Measurements from ENCODE around the gene ISLR2.
A peak's percentile ranks its signal among the peaks of the same experiment; 100 is the strongest.

Gene ISLR2

DNA sequence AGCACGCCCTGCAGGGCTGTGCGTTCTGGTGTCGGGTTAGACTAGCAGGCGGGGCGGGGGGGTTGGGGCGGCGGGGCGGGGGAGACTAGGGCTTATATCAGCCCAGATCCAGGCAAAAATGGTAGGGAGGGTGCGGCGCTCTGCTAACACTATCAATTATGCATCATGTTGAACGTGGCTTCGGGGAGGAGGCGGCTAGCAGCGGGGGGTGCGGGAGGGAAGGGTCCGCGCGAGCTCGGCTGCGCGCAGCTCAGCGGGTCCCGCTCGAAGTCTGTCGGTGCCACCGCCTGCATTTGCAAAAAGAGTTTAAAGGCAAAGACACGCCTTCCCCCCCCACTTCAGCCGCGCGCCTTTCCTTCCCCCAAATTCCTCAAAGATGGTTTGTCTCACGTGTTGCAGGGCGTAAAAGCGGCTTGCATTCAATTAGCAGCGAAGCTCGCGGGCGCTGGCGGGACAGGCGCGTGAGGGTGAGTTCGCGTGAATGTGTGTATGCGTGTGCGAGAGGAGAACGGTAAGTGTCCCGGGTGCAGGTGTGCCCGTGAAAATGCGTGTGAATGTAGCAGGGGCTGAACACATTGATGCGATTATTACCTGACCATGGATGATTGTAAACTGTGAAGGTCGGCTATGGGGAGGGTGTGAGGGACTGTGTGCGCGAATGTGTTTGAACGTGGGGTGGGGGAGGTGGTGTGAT, at the start of gene ISLR2 (continued):
- TF ChIP-seq, protein P1, sequence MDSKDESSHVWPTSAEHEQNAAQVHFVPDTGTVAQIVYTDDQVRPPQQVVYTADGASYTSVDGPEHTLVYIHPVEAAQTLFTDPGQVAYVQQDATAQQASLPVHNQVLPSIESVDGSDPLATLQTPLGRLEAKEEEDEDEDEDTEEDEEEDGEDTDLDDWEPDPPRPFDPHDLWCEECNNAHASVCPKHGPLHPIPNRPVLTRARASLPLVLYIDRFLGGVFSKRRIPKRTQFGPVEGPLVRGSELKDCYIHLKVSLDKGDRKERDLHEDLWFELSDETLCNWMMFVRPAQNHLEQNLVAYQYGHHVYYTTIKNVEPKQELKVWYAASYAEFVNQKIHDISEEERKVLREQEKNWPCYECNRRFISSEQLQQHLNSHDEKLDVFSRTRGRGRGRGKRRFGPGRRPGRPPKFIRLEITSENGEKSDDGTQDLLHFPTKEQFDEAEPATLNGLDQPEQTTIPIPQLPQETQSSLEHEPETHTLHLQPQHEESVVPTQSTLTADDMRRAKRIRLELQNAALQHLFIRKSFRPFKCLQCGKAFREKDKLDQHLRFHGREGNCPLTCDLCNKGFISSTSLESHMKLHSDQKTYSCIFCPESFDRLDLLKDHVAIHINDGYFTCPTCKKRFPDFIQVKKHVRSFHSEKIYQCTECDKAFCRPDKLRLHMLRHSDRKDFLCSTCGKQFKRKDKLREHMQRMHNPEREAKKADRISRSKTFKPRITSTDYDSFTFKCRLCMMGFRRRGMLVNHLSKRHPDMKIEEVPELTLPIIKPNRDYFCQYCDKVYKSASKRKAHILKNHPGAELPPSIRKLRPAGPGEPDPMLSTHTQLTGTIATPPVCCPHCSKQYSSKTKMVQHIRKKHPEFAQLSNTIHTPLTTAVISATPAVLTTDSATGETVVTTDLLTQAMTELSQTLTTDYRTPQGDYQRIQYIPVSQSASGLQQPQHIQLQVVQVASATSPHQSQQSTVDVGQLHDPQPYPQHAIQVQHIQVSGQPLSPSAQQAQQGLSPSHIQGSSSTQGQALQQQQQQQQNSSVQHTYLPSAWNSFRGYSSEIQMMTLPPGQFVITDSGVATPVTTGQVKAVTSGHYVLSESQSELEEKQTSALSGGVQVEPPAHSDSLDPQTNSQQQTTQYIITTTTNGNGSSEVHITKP (tag by site-specific recombination; IDR thresholded peaks at IDR 0.05): peak; percentile 96
- TF ChIP-seq KLF8 (tag by site-specific recombination; IDR thresholded peaks at IDR 0.05): peak; percentile 66; the same call in 1 of the 2 replicates
- no peak for TF ChIP-seq ZNF544 (tag by site-specific recombination; IDR thresholded peaks at IDR 0.05)
- peak; percentile 14; the same call in 1 of the 2 replicates for TF ChIP-seq ZBTB7A (tag by site-specific recombination; IDR thresholded peaks at IDR 0.05; ENCODE audit: low read depth)
- TF ChIP-seq ZNF2 (tag by site-specific recombination; IDR thresholded peaks at IDR 0.05): peak; percentile 52; the same call in 1 of the 2 replicates
- no peak for TF ChIP-seq ZNF138 (tag by site-specific recombination; IDR thresholded peaks at IDR 0.05; ENCODE audit: borderline replicate concordance)
- TF ChIP-seq ZSCAN16 (tag by site-specific recombination; IDR thresholded peaks at IDR 0.05): peak; percentile 63; the same call in 1 of the 2 replicates
- TF ChIP-seq ZNF677 (tag by site-specific recombination; IDR thresholded peaks at IDR 0.05): no peak
- no peak for TF ChIP-seq ZNF394 (tag by site-specific recombination; IDR thresholded peaks at IDR 0.05; ENCODE audit: borderline replicate concordance)
- TF ChIP-seq ZNF660 (tag by site-specific recombination; IDR thresholded peaks at IDR 0.05): no peak
- TF ChIP-seq GLIS1 (tag by site-specific recombination; IDR thresholded peaks at IDR 0.05): peak; percentile 49
- TF ChIP-seq ZNF23 (tag by site-specific recombination; IDR thresholded peaks at IDR 0.05; ENCODE audit: borderline replicate concordance): no peak
- TF ChIP-seq, protein P2, sequence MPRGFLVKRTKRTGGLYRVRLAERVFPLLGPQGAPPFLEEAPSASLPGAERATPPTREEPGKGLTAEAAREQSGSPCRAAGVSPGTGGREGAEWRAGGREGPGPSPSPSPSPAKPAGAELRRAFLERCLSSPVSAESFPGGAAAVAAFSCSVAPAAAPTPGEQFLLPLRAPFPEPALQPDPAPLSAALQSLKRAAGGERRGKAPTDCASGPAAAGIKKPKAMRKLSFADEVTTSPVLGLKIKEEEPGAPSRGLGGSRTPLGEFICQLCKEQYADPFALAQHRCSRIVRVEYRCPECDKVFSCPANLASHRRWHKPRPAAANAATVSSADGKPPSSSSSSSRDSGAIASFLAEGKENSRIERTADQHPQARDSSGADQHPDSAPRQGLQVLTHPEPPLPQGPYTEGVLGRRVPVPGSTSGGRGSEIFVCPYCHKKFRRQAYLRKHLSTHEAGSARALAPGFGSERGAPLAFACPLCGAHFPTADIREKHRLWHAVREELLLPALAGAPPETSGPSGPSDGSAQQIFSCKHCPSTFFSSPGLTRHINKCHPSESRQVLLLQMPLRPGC (tag by site-specific recombination; IDR thresholded peaks at IDR 0.05): no peak
- TF ChIP-seq, protein P3, sequence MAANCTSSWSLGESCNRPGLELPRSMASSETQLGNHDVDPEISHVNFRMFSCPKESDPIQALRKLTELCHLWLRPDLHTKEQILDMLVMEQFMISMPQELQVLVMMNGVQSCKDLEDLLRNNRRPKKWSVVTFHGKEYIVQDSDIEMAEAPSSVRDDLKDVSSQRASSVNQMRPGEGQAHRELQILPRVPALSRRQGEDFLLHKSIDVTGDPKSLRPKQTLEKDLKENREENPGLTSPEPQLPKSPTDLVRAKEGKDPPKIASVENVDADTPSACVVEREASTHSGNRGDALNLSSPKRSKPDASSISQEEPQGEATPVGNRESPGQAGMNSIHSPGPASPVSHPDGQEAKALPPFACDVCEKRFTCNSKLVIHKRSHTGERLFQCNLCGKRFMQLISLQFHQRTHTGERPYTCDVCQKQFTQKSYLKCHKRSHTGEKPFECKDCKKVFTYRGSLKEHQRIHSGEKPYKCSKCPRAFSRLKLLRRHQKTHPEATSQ (tag by site-specific recombination; IDR thresholded peaks at IDR 0.05): no peak; the same call in 1 of the 2 replicates
- TF ChIP-seq TRIM28 (IDR thresholded peaks at IDR 0.05; ENCODE audit: borderline replicate concordance, low read length): no peak
- TF ChIP-seq, protein P4, sequence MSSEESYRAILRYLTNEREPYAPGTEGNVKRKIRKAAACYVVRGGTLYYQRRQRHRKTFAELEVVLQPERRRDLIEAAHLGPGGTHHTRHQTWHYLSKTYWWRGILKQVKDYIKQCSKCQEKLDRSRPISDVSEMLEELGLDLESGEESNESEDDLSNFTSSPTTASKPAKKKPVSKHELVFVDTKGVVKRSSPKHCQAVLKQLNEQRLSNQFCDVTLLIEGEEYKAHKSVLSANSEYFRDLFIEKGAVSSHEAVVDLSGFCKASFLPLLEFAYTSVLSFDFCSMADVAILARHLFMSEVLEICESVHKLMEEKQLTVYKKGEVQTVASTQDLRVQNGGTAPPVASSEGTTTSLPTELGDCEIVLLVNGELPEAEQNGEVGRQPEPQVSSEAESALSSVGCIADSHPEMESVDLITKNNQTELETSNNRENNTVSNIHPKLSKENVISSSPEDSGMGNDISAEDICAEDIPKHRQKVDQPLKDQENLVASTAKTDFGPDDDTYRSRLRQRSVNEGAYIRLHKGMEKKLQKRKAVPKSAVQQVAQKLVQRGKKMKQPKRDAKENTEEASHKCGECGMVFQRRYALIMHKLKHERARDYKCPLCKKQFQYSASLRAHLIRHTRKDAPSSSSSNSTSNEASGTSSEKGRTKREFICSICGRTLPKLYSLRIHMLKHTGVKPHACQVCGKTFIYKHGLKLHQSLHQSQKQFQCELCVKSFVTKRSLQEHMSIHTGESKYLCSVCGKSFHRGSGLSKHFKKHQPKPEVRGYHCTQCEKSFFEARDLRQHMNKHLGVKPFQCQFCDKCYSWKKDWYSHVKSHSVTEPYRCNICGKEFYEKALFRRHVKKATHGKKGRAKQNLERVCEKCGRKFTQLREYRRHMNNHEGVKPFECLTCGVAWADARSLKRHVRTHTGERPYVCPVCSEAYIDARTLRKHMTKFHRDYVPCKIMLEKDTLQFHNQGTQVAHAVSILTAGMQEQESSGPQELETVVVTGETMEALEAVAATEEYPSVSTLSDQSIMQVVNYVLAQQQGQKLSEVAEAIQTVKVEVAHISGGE (tag by site-specific recombination; conservative IDR thresholded peaks at IDR 0.05; ENCODE audit: low read depth): no peak
- no peak for TF ChIP-seq PRDM1 (tag by site-specific recombination; IDR thresholded peaks at IDR 0.05)
- TF ChIP-seq, protein P5, sequence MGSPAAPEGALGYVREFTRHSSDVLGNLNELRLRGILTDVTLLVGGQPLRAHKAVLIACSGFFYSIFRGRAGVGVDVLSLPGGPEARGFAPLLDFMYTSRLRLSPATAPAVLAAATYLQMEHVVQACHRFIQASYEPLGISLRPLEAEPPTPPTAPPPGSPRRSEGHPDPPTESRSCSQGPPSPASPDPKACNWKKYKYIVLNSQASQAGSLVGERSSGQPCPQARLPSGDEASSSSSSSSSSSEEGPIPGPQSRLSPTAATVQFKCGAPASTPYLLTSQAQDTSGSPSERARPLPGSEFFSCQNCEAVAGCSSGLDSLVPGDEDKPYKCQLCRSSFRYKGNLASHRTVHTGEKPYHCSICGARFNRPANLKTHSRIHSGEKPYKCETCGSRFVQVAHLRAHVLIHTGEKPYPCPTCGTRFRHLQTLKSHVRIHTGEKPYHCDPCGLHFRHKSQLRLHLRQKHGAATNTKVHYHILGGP (tag by site-specific recombination; IDR thresholded peaks at IDR 0.05): no peak
- TF ChIP-seq ZBTB1 (tag by site-specific recombination; IDR thresholded peaks at IDR 0.05): no peak
- 0 out of 2 replicates have a peak, but pooled peaks have one; percentile 16 for TF ChIP-seq ZNF843 (tag by site-specific recombination; IDR thresholded peaks at IDR 0.05)
- TF ChIP-seq GLI2 (tag by site-specific recombination; IDR thresholded peaks at IDR 0.05; ENCODE audit: borderline replicate concordance, low read depth): no peak
- no peak for TF ChIP-seq ZNF514 (tag by site-specific recombination; IDR thresholded peaks at IDR 0.05)
- peak; percentile 30; the same call in 1 of the 2 replicates for TF ChIP-seq ZNF600 (tag by site-specific recombination; IDR thresholded peaks at IDR 0.05)
- TF ChIP-seq, protein P6, sequence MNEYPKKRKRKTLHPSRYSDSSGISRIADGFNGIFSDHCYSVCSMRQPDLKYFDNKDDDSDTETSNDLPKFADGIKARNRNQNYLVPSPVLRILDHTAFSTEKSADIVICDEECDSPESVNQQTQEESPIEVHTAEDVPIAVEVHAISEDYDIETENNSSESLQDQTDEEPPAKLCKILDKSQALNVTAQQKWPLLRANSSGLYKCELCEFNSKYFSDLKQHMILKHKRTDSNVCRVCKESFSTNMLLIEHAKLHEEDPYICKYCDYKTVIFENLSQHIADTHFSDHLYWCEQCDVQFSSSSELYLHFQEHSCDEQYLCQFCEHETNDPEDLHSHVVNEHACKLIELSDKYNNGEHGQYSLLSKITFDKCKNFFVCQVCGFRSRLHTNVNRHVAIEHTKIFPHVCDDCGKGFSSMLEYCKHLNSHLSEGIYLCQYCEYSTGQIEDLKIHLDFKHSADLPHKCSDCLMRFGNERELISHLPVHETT (tag by site-specific recombination; IDR thresholded peaks at IDR 0.05): no peak
- TF ChIP-seq ZNF549 (tag by site-specific recombination; IDR thresholded peaks at IDR 0.05): no peak

Data from HEK293 (cell line).